Fibroblast of villous mesenchyme (primary cell): Measurements from ENCODE around the gene MYO16. TPM values are rescaled to one million over a fixed set of nuclear protein-coding genes. Genes with fewer than 3 reads are reported as not detected.

ENCODE experiments used
- DNase-seq: peaks from one replicate; pipeline ENCODE4 v3.0.0-alpha.2; 2010; ENCODE audit warnings: low read depth
- H3K4me3 ChIP-seq: 2 replicates; pipeline ENCODE4 v1.5.1; 2011; ENCODE audit warnings: low read depth, mild to moderate bottlenecking, low read length
- total RNA-seq: library from RNA; depleted of rRNA; stranded (reverse); fragments of >200 nt; gene quantifications from 2 replicates; pipeline ENCODE4 v1.2.3, GENCODE V29; 2012
- TF ChIP-seq, protein P1 (sequence below): IDR thresholded peaks from 2 replicates; pipeline ENCODE4 v1.5.1; 2012; ENCODE audit warnings: low read depth, mild to moderate bottlenecking, low read length; ENCODE audit not compliant: insufficient read depth

Gene MYO16
- total RNA-seq, 1 donor: 0.86 TPM

DNA sequence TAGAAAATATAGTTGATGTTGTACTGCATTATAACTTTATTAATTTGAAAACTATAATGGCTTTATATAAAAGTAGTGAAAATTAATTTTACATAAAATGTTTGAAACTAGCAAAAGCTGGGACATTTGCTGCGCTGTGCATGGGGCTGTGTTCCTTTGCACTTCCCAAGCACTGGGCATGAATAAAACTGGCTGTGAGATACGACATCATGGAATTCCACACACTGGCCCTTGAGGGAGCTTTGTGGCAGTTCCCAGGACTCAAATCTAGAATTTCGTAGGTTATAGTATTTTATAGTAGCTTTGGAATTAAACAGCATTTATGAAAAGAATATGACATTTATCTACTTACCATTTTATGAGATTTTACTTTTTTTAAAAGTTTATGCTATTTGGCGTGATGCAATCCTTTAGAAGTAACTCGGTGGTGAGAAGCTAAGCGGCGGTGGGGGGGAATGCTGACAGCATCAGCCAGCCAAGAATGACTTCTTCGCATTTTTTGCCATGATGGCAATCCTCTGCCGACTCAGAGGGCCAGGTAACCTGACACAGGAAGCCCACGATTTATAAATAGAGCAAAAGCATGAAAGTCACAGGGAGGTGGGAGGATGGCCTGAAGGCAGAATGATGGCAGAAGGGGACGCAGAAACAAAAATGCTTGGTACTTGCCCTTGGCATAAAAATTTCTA is 553.5 kb downstream of the MYO16 start:
- no peak for DNase-seq
- TF ChIP-seq, protein P1, sequence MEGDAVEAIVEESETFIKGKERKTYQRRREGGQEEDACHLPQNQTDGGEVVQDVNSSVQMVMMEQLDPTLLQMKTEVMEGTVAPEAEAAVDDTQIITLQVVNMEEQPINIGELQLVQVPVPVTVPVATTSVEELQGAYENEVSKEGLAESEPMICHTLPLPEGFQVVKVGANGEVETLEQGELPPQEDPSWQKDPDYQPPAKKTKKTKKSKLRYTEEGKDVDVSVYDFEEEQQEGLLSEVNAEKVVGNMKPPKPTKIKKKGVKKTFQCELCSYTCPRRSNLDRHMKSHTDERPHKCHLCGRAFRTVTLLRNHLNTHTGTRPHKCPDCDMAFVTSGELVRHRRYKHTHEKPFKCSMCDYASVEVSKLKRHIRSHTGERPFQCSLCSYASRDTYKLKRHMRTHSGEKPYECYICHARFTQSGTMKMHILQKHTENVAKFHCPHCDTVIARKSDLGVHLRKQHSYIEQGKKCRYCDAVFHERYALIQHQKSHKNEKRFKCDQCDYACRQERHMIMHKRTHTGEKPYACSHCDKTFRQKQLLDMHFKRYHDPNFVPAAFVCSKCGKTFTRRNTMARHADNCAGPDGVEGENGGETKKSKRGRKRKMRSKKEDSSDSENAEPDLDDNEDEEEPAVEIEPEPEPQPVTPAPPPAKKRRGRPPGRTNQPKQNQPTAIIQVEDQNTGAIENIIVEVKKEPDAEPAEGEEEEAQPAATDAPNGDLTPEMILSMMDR: no peak

DNA sequence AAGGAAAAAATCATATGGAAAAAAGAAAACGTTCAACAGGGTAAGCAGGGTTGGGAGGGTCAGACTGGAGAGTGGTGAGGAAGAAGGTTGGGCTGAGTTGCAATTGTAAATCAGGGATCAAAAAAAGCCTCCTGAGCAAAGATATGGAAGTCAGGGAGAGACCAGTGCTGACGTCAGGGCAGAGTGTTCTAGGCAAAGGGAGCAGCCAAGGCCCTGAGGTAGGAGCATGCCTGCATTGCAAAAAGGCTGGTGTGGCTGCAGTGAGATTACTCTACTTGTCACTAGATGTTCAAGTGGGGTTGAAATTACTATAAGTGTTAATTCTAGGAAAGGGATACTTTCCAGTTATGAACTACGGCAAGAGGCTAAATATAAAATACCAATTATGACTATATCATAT is 562.0 kb downstream of the MYO16 start:
- no peak for DNase-seq
- TF ChIP-seq, protein P1: no peak
- no peak overlapping the region for H3K4me3 ChIP-seq

More for the DNA sequence above, 553.5 kb downstream of the MYO16 start:
- H3K4me3 ChIP-seq: no peak overlapping the region

DNA sequence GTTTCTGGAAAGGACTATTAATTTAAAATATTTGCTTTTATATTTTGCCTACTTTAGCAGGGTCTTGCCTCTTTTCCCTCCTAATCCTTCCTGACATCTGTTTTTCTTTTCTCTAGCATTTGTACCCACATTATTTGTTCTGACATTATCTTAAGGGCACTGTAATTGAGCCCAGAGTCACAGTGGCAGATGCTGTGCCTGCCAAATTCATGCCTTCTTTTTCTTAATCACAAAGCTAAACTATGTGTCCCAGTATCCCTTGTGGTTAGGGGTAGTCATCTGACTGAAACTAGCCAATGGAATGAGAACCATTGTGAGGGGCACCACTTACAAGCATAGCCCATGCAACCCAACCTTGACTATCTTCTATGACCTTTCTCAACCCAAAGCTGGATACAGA is 562.9 kb downstream of the MYO16 start:
- DNase-seq: no peak
- TF ChIP-seq, protein P1: no peak
- no peak overlapping the region for H3K4me3 ChIP-seq

DNA sequence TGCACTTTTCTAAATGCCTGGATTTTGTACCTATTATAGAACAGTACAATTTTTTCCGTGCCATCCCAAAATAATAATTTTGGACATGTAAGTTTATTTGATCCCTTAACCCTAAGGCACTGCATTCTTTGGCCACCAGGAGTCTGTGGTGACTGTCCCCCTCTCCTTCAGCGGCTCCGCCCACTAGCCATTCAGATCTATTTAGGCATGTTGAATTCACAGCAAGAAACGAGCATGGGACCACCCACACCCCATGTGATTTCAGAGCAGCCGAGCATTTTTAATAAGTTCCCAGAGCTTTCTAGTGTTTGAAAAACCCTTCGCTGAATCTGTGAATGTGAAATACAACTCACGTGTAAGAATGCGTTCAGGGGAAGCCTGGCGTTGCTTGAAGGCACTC is 567.5 kb downstream of the MYO16 start:
- DNase-seq: no peak
- TF ChIP-seq, protein P1: peak; percentile 14
- H3K4me3 ChIP-seq: no peak overlapping the region

DNA sequence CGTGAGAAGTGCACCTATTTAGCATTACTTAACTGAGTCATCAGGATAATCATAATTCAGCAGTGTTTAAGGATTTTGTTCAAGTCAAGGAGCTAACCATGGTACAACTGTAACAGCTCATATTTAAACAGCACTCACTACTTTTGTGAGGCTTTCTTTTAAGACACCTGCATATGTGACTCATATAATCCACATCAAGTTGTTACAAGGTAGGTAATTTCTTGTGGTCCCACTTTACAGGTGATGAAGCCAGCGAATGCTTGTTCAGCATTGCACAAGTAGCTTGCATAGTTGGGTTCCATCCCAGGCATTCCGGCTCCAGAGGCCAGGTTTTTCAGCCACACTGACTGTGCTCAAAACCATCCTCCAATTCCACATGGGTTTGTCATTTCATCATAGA is 569.2 kb downstream of the MYO16 start:
- DNase-seq: no peak
- TF ChIP-seq, protein P1: no peak

DNA sequence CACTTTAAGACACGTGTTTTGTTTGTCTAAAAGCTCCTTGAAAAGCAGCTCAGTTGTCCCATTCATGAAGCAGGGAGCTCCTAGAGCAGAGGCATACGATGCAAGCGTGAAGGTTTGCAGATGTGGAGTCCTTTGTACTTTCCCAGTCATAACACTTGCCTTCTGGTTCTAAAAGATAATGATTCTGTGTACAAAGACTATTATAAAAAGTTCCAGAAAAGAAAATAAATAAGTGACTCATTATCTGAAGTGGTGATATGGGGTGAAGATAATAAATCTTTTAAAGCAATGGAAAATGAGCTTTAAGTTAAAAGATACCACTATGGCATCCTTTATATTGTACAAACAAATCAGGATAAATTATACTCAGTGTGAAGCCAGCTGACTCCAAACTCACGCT is 569.9 kb downstream of the MYO16 start:
- no peak overlapping the region for H3K4me3 ChIP-seq
- TF ChIP-seq, protein P1: no peak
- peak; percentile 65 for DNase-seq

More for the DNA sequence above, 569.2 kb downstream of the MYO16 start:
- H3K4me3 ChIP-seq: no peak overlapping the region

DNA sequence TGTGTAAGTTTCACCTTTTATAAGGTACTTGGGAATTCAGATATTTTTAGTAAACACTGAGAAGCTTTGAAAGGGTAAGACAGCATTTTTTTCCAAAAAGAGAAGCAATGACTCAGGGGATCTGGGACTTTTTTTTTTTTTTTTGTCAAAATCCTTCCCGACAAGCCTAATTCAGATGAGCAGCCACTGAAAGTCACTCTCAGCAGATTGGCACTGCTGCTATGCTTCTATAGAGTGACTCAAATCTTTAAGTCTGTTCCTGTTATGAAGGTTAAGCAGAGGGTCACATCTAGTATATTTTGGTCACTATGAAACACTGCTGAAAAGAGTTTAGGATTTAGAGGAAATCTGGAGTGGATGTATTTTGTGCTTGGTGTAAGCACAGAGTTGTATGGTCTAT is 571.1 kb downstream of the MYO16 start:
- DNase-seq: no peak
- TF ChIP-seq, protein P1: no peak
- H3K4me3 ChIP-seq: no peak overlapping the region
